ENCODE results near the gene BEST1.

DNA sequence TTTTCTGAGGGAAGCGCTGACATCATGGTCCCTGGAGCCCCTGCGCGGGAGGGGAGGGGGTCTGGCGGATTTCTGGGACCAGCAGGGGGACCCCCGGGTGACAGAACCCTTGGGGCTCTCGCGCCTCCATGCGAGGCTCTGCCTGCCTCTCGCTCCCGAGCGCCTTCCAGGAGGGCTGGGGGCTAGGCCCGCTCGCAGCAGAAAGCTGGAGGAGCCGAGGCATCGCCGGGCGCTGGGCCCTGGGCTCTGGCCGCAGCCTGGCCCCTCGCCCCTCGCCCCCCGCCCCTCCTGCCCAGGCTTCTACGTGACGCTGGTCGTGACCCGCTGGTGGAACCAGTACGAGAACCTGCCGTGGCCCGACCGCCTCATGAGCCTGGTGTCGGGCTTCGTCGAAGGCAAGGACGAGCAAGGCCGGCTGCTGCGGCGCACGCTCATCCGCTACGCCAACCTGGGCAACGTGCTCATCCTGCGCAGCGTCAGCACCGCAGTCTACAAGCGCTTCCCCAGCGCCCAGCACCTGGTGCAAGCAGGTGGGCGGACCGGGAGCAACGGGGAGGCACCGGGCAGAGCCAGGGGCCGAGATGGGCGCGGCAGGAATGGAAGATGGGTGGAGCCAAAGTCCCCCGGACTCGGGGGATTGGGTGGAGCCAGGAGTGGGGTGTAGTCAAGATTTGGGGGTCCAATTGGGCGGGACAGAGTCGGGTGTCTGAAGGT is 5.4 kb downstream of the BEST1 start:
- TF ChIP-seq, protein P1, sequence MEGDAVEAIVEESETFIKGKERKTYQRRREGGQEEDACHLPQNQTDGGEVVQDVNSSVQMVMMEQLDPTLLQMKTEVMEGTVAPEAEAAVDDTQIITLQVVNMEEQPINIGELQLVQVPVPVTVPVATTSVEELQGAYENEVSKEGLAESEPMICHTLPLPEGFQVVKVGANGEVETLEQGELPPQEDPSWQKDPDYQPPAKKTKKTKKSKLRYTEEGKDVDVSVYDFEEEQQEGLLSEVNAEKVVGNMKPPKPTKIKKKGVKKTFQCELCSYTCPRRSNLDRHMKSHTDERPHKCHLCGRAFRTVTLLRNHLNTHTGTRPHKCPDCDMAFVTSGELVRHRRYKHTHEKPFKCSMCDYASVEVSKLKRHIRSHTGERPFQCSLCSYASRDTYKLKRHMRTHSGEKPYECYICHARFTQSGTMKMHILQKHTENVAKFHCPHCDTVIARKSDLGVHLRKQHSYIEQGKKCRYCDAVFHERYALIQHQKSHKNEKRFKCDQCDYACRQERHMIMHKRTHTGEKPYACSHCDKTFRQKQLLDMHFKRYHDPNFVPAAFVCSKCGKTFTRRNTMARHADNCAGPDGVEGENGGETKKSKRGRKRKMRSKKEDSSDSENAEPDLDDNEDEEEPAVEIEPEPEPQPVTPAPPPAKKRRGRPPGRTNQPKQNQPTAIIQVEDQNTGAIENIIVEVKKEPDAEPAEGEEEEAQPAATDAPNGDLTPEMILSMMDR (IDR thresholded peaks at IDR 0.05) = no peak
- TF ChIP-seq POLR2AphosphoS5 (IDR thresholded peaks at IDR 0.05) (no peak), POLR2A (IDR thresholded peaks at IDR 0.05) (no peak)
